PC-3 (cell line): ENCODE results near the gene GPR45. TPM values are rescaled to one million over a fixed set of nuclear protein-coding genes. Genes with fewer than 3 reads are reported as not detected.

Source experiments
- ATAC-seq: fragments of 200-7000 bp; cut with Tn5 transposase; 2 replicates; pipeline ENCODE4 v1.9.1; 2020; ENCODE audit warnings: mild to moderate bottlenecking, moderate library complexity
- BruUV-seq: library from RNA; stranded (reverse); fragments of 400-500 nt; replicated peaks from 2 replicates; lab custom pipeline; 2021; lab: Mats Ljungman, UMichigan
- CTCF ChIA-PET: fragments of 300-600 bp; sonication (Branson Sonifier 250); formaldehyde crosslinking; loops from one replicate; lab custom pipeline; 2022; ENCODE audit warnings: antibody characterized with exemption; lab: Charles Lee
- POLR2A ChIA-PET: fragments of 300-600 bp; sonication (Branson Sonifier 250); formaldehyde crosslinking; loops from one replicate; lab custom pipeline; 2022; ENCODE audit warnings: antibody characterized with exemption; ENCODE audit not compliant: unreplicated experiment; lab: Charles Lee
- DNase-seq: peaks from one replicate; pipeline ENCODE4 v3.0.0-alpha.2; 2015
- H2AFZ ChIP-seq: fragments of 300-600 bp; sonication (generic); 2 replicates; pipeline ENCODE4 v1.6.0; 2016; ENCODE audit warnings: antibody characterized with exemption, low read length
- H3F3A ChIP-seq: fragments of 300-600 bp; sonication (generic); one replicate; pipeline ENCODE4 v1.6.0; 2017; ENCODE audit warnings: antibody characterized with exemption, low read length, control low read depth, mild to moderate bottlenecking; ENCODE audit not compliant: unreplicated experiment
- H3K27ac ChIP-seq: fragments of 300-600 bp; sonication (generic); 2 replicates; pipeline ENCODE4 v1.5.1; 2016; ENCODE audit warnings: mild to moderate bottlenecking, low read length
- H3K27me3 ChIP-seq: fragments of 300-600 bp; sonication (generic); 2 replicates; pipeline ENCODE4 v1.6.1; 2016; ENCODE audit warnings: low read length, mixed read lengths
- H3K36me3 ChIP-seq: fragments of 300-600 bp; sonication (generic); 2 replicates; pipeline ENCODE4 v1.6.1; 2016; ENCODE audit warnings: low read depth, mixed run types, low read length, mixed read lengths
- H3K4me1 ChIP-seq: fragments of 300-600 bp; sonication (generic); 2 replicates; pipeline ENCODE4 v1.5.1; 2016; ENCODE audit warnings: low read length; ENCODE audit not compliant: insufficient read depth
- H3K4me2 ChIP-seq: fragments of 300-600 bp; sonication (generic); 2 replicates; pipeline ENCODE4 v1.6.0; 2016; ENCODE audit warnings: low read length
- H3K4me3 ChIP-seq: fragments of 300-600 bp; sonication (generic); 2 replicates; pipeline ENCODE4 v1.5.1; 2016; ENCODE audit warnings: mild to moderate bottlenecking, low read length, mixed read lengths
- H3K79me2 ChIP-seq: fragments of 300-600 bp; sonication (generic); 2 replicates; pipeline ENCODE4 v1.6.1; 2017; ENCODE audit warnings: low read length, mixed read lengths
- H3K9ac ChIP-seq: fragments of 300-600 bp; sonication (generic); 2 replicates; pipeline ENCODE4 v1.6.0; 2016; ENCODE audit warnings: mild to moderate bottlenecking, low read length
- H3K9me2 ChIP-seq: fragments of 300-600 bp; sonication (generic); replicated peaks from 2 replicates; pipeline ENCODE4 v1.6.1; 2016; ENCODE audit warnings: mixed run types, low read length, mixed read lengths
- H3K9me3 ChIP-seq: fragments of 300-600 bp; sonication (generic); 2 replicates; pipeline ENCODE4 v1.6.1; 2016; ENCODE audit warnings: low read length, mixed read lengths
- H4K20me1 ChIP-seq: fragments of 300-600 bp; sonication (generic); 2 replicates; pipeline ENCODE4 v1.6.1; 2016; ENCODE audit warnings: low read length, mixed read lengths
- EZH2 ChIP-seq: fragments of 300-600 bp; sonication (generic); IDR thresholded peaks from one replicate; pipeline ENCODE4 v1.6.1; 2017; ENCODE audit warnings: antibody characterized with exemption, mild to moderate bottlenecking, low read length; ENCODE audit not compliant: unreplicated experiment
- EZH2phosphoT487 ChIP-seq: fragments of 300-600 bp; sonication (generic); IDR thresholded peaks from 2 replicates; pipeline ENCODE4 v1.6.1; 2018; ENCODE audit warnings: mild to moderate bottlenecking, antibody characterized with exemption, low read length, borderline replicate concordance
- intact Hi-C: fragments of 100-400 bp; cut with micrococcal nuclease; formaldehyde crosslinking; loops from 2 replicates; pipeline ENCODE4 v1.9.0; 2023
- total RNA-seq: library from RNA; depleted of rRNA; stranded (reverse); fragments of >200 nt; gene quantifications from 2 replicates; pipeline ENCODE4 v1.2.3, GENCODE V29; 2014
- TF ChIP-seq, protein P1 (sequence below): fragments of 300-600 bp; sonication (generic); conservative IDR thresholded peaks from 2 replicates; pipeline ENCODE4 v1.5.1; 2017; ENCODE audit warnings: antibody characterized with exemption, low read depth, mild to moderate bottlenecking, low read length

GPR45 gene
- total RNA-seq, 1 experiment from 2014 or later: not detected

- no peak overlapping the region for H3K4me2 ChIP-seq
- no peak overlapping the region for H3K9ac ChIP-seq
- ATAC-seq: 0 out of 2 replicates have a peak, but pooled peaks have one; percentile 22
- no peaks in the 10 kb centered on the region for H4K20me1 ChIP-seq
- H3K36me3 ChIP-seq: peaks cover 17% of the 10 kb centered on the region
- POLR2A ChIA-PET: interaction anchor here (0.6 kb wide), 1 partner anchor 1757 kb away, joined by 6 read pairs; no protein-coding TSS in a partner anchor
- no peak overlapping the region for H3K4me3 ChIP-seq
- H3F3A ChIP-seq: no peaks in the 10 kb centered on the region
- no peaks in the 10 kb centered on the region for H3K9me3 ChIP-seq
- CTCF ChIA-PET: no interaction called here
- H3K27me3 ChIP-seq: no peaks in the 10 kb centered on the region
- no peak overlapping the region for H3K27ac ChIP-seq
- no peaks in the 10 kb centered on the region for H3K9me2 ChIP-seq
- H2AFZ ChIP-seq: no peak overlapping the region
- no peaks in the 10 kb centered on the region for H3K4me1 ChIP-seq
- peak; percentile 47 for DNase-seq
- no TSS peak for BruUV-seq
- TF ChIP-seq EZH2phosphoT487: no peak
- TF ChIP-seq, protein P1, sequence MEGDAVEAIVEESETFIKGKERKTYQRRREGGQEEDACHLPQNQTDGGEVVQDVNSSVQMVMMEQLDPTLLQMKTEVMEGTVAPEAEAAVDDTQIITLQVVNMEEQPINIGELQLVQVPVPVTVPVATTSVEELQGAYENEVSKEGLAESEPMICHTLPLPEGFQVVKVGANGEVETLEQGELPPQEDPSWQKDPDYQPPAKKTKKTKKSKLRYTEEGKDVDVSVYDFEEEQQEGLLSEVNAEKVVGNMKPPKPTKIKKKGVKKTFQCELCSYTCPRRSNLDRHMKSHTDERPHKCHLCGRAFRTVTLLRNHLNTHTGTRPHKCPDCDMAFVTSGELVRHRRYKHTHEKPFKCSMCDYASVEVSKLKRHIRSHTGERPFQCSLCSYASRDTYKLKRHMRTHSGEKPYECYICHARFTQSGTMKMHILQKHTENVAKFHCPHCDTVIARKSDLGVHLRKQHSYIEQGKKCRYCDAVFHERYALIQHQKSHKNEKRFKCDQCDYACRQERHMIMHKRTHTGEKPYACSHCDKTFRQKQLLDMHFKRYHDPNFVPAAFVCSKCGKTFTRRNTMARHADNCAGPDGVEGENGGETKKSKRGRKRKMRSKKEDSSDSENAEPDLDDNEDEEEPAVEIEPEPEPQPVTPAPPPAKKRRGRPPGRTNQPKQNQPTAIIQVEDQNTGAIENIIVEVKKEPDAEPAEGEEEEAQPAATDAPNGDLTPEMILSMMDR: peak; percentile 61
- no peaks in the 10 kb centered on the region for H3K79me2 ChIP-seq
- intact Hi-C loops: no loop called here
These were observed 46.1 kb downstream of the GPR45 start for GRCh38 chr2:105287692-105288091.

GRCh38 chr2:105288133-105288532, 46.6 kb downstream of the GPR45 start:
- intact Hi-C loops: no loop called here
- Histone ChIP-seq H2AFZ (no peak overlapping the region), H4K20me1 (no peaks in the 10 kb centered on the region), H3K4me3 (no peak overlapping the region), H3F3A (no peaks in the 10 kb centered on the region), H3K9me2 (no peaks in the 10 kb centered on the region), H3K27me3 (no peaks in the 10 kb centered on the region), H3K79me2 (no peaks in the 10 kb centered on the region), H3K27ac (no peak overlapping the region), H3K4me1 (no peaks in the 10 kb centered on the region), H3K36me3 (peaks cover 17% of the 10 kb centered on the region), H3K4me2 (no peak overlapping the region), H3K9me3 (no peaks in the 10 kb centered on the region), H3K9ac (no peak overlapping the region)
- CTCF ChIA-PET: no interaction called here
- POLR2A ChIA-PET: no interaction called here
- TF ChIP-seq EZH2phosphoT487 (no peak), EZH2 (no peak)
- TF ChIP-seq, protein P1: no peak
- no peak for ATAC-seq
- no TSS peak for BruUV-seq
- no peak for DNase-seq

- H3K27me3 ChIP-seq: no peaks in the 10 kb centered on the region
- H3K9ac ChIP-seq: no peak overlapping the region
- H2AFZ ChIP-seq: no peak overlapping the region
- peaks cover 19% of the 10 kb centered on the region for H3K36me3 ChIP-seq
- H4K20me1 ChIP-seq: no peaks in the 10 kb centered on the region
- no peaks in the 10 kb centered on the region for H3K4me1 ChIP-seq
- no peak overlapping the region for H3K4me2 ChIP-seq
- no peaks in the 10 kb centered on the region for H3K9me3 ChIP-seq
- no peak overlapping the region for H3K27ac ChIP-seq
- intact Hi-C loops: loop anchor here (5.0 kb wide), 1 partner anchor 36 kb away; the partner anchor contains the start of gene TGFBRAP1
- no peak for ATAC-seq
- no TSS peak for BruUV-seq
- no peaks in the 10 kb centered on the region for H3F3A ChIP-seq
- H3K9me2 ChIP-seq: no peaks in the 10 kb centered on the region
- H3K4me3 ChIP-seq: no peak overlapping the region
- TF ChIP-seq EZH2 (no peak), EZH2phosphoT487 (no peak)
- TF ChIP-seq, protein P1: no peak
- POLR2A ChIA-PET: no interaction called here
- CTCF ChIA-PET: no interaction called here
- DNase-seq: no peak
- no peaks in the 10 kb centered on the region for H3K79me2 ChIP-seq
These were observed 49.6 kb downstream of the GPR45 start for GRCh38 chr2:105290981-105291660.
